ELR (cell line): ENCODE data around the gene KIAA0040.

Experiments used
- DNase-seq: peaks from one replicate; pipeline ENCODE4 v3.0.0-alpha.2; 2015; ENCODE audit warnings: low read depth

The KIAA0040 gene

DNA sequence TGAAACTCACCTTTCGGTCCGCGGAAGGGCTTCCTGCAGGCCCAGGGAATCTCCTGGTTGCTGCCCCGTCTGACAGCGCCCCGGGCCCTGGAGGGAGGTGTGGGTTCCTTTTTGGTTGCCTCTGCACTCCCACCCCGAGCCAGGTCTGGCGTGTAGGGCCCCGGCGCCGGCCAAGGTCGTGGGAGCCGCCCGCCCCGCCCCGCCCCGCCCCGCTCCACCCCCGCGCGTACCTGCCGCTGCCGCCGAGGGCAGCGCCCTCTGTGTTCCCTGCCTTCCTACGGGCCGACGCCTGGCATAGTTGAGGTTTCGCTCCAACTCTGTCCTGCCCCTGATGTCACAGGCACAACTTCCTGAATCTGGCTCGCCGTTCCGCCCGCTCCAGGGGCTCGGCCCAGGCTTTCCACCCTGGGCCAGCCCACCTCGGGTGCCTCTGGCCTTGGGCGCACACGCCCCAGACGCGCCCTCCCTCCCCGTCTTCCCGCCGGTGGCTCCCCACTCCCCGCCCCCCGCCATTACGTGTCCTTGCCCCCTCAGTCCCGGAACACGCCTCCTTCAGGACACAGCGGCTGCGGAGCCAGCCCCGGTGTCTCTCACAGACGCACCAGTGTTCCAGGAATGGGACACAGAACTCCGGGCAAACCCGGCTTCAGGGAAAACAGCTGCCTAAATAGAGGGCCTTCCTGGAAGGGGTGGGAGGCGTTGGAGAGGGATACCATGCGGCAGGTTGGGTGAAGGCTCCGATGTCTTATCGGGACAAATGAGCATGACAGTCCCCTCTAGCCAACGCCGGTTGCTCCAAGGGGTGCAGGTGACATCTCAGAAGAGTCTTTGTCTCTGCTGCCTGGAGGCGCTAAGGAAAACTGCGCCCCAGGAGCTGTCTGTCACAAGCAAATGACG, at the start of gene KIAA0040:
TSS of gene KIAA0040 (minus strand) at position 147 of the 897 bp plus-strand sequence. CDS start 31,763 bp downstream, outside the sequence.
- peak; percentile 51 for DNase-seq

DNA sequence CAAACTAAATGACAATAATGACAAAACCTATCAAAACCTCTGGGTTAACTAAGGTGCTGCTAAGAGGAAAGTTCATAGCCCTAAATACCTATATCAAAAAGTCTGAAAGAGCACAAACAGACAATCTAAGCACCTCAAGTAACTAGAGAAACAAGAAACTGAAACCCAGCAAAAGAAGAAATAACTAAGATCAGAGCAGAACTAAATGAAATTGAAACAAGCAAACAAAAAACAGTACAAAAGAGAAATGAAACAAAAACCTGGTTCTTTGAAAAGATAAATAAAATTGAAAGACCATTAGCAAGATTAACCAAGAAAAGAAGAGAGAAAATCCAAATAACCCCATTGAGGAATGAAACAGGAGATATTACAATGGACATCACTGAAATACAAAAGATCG, 44.8 kb upstream of the KIAA0040 start:
- DNase-seq, result no peak

DNA sequence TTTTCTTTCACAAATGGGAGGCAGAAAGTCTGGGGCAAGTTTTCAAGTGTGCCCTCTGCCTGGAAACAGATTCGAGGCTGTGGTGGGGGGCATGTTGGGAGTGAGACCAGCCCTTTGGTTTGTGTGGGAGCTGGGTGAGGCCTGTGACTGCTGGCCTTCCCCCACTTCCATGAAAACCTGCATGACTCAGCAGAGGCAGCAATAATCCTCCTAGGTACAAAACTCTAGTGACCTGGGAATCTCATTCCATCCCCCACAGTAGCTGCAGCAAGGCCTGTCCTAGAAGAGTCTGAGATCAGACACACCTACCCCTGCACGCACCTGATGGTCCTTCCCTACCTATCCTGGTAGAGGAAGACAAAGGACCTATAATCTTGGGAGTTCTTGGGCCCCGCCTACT, 42.1 kb upstream of the KIAA0040 start:
- DNase-seq, result no peak

DNA sequence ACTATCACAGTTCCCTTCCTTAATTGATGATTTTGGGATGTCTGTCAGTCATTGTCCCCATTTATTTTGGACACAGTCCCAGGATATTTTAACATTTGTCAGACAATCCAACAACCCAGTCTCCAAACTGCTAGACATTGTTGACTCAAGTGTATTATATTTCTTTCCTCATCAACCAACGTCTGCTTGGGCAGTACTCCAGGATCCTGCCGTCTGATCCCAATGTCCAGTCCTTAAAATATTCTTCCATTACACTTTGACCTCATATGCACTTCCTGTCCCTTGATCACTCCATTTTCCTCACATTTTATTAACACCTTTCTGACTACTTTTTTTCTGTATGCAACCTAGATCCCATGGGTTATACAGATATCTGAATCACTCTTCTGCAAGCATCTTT, 39.8 kb upstream of the KIAA0040 start:
- DNase-seq, result no peak

DNA sequence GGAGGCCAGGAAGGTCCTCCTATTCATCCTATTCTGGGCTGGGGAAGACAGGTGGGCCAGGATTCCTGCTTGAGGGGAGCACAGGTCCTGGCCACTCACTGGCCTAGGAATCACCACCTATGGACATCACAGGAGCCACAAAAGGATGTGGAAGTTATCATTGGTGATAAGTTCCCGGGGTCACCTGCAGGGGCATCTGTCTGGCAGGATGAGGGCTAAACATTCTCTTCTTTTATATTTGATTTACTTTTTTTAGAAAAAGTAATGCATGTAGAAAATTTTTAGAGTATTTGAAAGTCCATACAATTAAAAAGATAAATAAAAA, 33.2 kb upstream of the KIAA0040 start:
- DNase-seq, result no peak

DNA sequence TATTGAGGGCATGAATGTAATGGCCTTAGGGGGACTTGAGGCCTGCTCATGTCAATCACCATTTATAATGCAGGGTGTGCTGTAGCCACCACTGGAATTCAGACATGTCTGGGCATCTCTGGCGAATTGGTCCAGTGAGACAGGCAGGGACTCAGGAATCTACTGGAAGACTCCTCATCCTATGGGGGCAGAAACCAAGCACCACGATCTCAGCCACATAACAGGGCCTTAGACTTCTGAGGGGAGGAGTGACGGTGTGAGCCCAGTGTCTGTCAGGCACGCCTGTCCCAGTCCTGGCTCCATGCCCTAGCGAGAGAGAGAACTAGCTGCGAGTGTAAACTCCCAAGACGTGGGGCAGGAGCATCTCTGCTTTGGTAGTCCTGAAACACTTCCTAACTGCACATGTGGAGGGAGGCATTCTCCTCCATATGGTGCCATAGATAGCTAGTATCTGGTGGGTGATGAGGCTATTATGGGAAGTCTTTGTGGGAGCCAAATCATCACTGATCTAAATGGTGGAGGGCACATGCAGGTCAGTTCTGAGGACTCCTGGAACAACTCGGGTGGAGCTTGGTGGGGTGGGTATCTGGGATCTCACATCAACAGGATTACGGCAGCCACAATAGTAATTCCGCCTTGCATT, 29.8 kb upstream of the KIAA0040 start:
- DNase-seq, result no peak

DNA sequence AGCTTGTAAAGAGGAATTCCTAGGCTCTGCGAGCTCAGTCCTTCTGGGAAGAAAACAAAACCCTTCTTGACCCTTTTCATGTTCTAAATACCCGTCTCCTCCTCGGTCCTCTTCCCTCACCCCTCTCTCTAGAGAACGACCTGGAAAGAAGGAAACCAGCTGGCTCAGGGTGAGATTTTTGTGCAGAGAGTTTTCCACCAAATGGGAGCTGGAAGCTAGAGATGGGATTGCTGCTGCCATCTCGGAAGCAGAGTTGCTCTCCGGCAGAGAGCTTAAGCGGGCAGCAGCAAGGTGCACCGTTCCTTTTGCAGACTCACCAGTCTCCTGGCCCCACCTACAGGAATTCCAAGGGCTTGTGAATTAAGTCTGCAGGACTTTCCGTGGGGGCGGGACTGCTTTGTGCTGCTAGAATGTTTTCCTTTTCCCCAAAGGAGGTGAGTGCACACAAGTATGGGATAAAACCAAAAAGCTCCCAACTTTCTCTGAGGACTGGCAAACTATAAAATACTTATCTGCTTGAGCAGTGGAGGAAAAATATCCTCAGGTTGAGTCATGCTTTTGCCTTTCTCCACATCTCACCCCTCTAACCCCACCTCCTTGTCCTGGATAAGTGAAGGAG, 29.1 kb upstream of the KIAA0040 start:
- no peak for DNase-seq

DNA sequence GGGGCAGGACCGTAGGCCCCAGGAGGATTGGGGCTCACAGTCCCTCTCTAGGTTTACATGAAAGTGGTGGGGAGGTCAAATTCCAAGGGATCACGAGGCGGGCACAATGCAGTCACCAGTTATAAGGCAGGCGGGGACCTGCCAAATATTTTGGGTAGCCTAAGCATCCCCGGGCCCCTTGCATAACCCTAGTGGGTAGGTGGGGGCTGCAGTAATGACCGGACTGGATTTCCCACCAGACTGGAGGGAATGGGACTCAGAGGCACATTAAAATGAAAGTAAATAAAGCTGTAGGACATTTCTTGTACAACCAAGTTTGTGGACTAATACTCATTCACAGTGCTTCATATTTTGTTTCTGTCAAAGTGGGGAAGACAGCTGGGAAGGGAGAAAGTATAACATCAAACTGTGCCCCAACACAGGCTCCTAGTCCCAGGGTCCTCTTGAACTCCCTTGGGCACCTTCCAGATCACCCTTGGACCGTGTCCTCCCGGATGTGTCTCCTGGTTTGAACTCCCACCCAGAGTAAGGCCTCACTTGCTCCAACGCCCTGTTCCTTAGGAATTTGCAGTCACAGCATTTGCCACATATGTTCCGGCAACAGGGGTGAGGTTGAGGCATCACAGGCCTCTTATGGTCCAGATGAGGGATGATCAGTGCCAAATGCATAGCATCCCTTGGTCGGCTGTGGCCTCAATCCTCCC, 28.4 kb upstream of the KIAA0040 start:
- no peak for DNase-seq

DNA sequence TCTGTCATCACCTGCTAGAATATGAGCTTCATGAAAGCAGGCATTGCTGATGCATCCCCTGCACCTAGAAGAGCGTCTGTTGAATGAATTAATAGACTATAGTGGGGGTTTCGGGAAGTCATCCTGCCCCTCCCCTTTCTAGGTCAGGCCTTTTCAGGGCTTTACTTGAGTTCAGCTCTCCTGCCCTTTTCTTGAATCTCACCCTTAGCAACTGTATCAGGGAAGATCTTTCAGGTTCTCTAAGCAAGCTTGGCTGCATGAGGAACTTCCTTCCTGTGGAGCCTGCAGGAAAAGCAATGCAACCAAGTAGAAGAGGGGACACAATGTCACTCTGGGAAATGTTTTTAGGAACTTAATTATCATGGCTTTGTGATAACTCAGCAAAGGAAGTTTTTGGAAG, 27.2 kb upstream of the KIAA0040 start:
- DNase-seq, result no peak

DNA sequence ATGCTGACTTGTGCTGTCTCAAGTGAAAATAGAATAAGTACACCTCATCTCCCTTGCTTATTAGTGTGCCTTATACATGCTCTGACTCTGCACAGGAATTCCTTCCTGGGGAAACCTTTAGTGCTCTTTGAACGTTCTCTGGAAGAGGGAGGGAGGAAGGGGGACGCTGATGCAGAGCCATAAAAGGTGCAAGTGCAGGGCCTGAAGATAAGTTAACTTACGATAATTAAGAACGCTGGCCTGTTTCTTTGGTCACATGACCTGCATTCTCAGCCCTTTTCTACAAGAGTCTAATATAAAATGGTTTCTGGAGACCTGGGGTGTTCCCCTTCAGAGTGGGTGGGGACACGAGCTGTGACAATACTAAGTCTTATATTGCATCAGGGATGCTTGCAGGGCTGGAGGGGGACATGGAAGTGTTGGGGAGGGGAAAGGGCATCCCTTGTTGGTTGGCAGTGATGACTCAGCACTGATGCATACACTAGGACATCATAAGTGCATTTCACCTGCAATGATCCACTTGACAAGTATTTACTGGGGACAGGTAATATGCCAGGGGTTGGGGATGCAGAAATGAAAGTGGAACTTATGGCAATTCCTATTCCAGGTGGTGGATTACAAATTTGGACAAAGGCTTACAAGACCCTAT, 26.3 kb upstream of the KIAA0040 start:
- DNase-seq, result no peak

DNA sequence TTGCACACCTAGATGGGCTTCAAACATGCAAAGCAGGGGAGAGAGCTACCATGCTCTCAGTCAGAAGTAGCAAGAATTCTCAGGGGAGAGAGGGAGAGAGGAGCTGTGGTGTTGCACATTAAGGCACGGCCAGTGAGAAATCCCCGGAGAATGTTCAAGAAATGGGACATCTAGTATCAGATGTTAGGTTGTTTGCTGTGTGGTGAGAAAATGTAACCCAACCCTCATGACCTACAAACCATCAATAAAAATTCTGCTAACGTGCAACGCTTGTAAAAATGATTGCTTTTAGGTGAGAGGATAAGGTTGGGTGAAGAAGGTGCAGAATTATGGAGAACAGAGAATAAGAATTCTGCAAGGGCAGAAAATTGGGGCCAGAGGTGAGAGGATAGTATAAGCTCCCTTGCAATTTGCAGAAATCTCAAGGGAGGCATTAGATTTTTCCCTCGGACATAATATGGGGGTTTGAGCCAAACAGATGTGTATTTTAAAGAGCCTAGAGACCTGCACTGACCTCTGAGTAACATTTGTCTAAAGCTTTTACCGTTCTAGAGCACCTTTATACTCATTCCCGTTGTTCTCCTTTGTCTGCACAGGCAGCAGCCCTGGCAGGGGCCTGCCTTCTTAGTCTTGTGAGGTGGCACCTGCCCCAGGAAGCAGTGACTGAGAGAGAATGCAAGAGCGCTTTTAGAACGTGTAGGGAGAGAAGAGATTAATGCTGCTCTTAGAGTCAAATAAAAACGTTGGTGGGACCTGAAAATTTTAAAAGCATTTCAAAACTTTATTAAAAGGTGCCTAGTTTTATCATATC, 25.4 kb upstream of the KIAA0040 start:
- DNase-seq, result no peak

DNA sequence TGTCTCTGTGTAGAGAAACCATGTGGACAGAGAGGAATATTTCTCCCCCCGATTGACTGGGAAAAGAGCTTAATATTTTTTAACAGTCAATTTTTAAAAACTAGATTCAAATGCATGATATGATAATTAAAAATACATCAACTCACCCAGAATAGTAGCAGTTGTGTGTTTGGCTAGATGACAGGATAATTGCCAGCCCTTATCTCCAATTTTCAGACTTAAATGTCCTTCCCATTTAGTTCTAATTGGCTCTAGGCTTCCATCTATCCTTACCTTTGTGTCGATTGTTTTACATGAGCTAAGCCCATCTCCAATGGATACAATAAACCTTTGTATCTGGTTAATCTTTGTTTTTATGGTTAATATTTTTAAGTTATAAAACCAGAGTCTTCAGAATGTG, 23.9 kb upstream of the KIAA0040 start:
- no peak for DNase-seq

DNA sequence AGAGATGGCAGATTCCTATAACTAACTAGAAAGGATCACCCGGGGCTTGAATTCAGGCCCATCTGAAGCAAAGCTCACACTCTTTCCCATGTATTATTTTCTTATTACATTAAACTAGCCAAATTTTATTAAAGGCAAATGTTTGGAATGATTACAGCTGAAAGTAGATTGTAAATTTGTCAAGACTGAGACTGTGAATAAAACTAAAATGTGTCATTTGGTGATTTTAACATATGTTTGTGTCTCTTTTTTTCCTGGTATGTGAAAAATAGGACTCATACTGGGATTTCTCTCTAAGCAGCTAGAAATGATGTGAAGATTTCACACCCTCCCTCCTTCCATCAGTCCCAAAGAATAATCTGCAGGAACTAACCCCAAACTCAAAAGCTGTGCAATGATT, 19.1 kb upstream of the KIAA0040 start:
- no peak for DNase-seq

DNA sequence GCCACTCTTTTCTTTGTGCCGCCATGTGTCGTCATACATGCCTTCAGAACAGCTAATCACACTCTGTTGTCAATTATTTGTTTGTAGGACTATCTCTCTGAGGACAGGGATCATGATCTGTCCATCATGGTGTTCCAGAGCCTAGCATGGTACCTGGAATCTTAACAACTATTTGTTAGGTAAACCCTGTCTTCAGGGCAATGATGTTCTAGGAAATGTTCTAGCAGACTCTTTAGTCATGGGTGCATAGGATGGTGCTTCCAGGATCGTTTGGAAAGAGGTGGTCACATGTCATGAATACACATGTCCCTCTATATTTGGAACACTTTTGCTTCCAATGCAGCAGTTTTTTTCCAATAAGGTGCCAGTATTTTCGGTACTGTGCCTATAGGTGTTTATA, 18.2 kb upstream of the KIAA0040 start:
- DNase-seq, result no peak

DNA sequence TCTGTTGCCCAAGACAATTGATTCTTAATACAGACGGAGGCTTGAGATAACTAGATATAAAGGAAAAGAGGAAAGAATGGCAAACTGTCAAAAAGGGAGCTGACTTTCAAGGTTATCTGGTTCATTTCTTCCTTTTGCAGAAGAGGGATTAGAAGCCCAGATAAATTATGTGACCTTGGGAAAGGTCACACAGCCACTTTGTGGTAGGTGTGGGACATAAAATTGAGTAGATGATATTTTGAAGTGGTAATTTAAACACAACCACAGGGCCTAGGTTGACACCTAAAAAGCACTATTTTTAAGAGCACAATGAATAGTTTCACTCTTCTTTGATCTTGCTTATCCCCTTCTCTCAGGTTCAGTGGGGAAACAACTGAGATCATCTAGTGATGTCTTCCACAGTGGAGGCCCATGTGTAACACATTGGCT, 16.9 kb upstream of the KIAA0040 start:
- no peak for DNase-seq

DNA sequence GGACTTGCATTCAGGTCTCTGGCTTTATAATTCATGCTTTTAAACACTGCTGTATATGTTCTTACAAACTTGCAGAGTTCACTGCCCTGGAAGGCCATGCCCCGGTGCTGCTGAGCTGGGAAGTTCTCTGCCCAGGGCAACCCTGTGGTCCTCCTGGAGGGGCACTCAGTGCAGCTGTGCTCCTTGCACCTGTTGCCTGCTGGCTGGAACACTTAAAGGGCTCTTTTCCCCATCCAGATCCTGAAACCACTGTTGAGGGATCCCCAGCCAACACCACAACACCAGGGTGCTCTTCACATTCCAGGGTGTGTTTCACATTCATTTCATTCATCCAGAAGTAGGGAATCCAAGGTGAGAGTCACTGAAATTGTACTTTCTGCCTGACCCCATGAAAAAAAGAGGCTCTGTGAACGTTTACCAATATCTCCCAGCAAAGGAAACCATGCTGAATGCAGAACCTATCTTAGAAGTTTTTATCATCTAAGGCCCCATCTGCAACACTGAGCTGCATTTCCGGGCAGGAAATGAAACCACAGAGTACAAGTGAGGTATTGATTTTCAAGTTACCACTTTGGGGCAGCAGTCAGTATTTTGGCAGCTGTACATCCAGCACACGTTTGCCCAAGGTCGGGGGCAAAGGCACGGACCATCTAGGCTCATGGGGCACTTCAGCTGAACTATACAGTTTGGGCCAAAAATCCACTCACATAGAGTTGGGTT, 16.4 kb upstream of the KIAA0040 start:
- no peak for DNase-seq

DNA sequence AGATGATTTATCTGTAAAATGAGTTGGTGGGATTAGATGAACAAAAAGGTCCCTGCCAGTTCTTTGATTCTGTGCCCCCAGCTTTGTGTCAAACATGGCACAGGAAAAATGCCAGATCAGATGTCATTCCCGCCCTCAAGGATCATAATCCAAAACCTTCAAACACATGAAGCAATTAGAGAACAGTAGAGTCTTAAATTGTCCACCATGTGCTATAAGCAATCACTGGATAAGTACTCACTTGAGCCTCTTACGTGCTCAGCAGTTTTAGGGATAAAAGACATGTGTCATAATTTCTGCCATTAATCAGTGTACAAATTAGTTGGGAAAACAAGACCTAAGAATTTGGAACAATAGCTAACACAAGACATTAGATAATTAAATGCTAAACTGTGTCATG, 15.4 kb upstream of the KIAA0040 start:
- no peak for DNase-seq

DNA sequence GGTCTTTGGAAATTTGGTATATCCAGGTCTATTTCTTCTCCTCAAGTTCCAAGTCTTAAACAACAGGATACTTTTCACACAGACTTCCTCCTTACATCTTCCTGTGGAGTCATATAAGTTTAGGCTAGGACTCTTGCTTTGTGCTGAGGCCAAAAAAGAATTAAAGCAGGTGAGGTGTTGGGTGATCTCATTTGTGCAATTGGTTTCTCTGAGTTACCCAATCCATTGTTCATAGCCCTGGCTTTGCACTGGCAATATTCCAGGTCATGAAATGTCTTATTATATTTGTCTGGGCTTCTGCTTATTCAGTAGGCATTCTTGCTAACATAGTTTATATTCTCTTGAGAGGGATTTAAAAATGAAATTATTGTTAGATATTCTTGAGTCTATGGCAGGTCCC, 14.1 kb upstream of the KIAA0040 start:
- no peak for DNase-seq

DNA sequence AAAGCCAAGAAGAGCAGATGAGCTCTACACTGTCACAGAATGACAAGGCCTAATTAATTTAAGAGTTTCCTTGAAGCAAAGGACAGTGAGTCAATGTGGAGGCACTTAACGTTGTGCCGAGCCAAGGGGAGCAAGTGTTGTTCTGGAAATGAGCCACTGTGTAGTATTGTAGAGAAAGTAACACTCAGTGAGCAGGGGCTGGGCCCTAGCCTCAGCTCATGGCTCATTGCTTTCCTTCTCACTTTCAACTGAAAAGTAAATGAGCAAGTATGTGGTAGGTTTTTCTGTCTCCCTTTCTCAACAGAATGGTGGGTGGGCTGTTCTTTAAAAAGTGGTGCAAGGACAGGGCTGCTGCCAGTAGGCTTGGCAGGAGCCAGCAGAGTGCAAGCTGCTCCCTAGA, 11.8 kb upstream of the KIAA0040 start:
- no peak for DNase-seq

DNA sequence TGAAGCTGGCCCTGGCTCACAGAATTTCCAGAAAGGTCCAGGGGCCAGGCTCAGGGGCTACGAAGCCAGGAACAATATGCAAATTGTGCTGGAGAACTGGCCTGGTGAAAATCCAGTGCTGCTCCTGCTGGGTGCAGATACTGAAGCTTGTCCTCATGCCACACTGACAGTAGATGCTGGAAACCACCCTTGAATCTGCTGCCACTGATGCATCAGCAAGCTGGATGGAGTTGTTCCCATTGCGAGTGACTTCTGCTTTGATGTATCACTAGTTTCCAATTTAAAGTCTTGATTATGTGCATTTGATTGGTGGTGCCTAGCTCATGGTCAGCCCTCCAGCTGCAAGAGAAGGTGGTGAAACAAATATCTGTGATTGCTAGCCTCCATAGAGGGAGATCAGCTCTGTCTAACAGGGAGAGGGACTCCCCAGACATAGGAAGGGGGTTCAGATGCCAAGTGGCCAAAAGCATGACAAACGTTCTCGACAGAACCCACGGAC, 11.0 kb upstream of the KIAA0040 start:
- no peak for DNase-seq
